WTC11 (cell line): Measurements from ENCODE around the gene SART3.

Source experiments
- CREM ChIP-seq: sonication (generic); formaldehyde crosslinking; IDR thresholded peaks from 2 replicates; pipeline ENCODE4 v1.8.1; 2022; ENCODE audit warnings: mild to moderate bottlenecking, missing genetic modification reagents, moderate library complexity
- FOXJ3 ChIP-seq: sonication (generic); formaldehyde crosslinking; IDR thresholded peaks from 2 replicates; pipeline ENCODE4 v1.9.0; 2021; ENCODE audit warnings: missing genetic modification reagents, mild to moderate bottlenecking, borderline replicate concordance
- IRF2 ChIP-seq: sonication (generic); formaldehyde crosslinking; IDR thresholded peaks from 2 replicates; pipeline ENCODE4 v1.8.0; 2022; ENCODE audit warnings: low read depth, missing genetic modification reagents, borderline replicate concordance
- JUN ChIP-seq: sonication (generic); formaldehyde crosslinking; IDR thresholded peaks from 2 replicates; pipeline ENCODE4 v1.8.0; 2023; ENCODE audit warnings: mild to moderate bottlenecking, missing genetic modification reagents
- NFATC4 ChIP-seq: fragments of 250-450 bp; sonication (Bioruptor Pico); IDR thresholded peaks from 2 replicates; pipeline ENCODE4 v1.9.0; 2021; ENCODE audit warnings: mild to moderate bottlenecking
- SP1 ChIP-seq: sonication (generic); formaldehyde crosslinking; conservative IDR thresholded peaks from 2 replicates; pipeline ENCODE4 v1.8.1; 2022; ENCODE audit warnings: missing genetic modification reagents
- ZNF416 ChIP-seq: fragments of 250-450 bp; sonication (Bioruptor Pico); IDR thresholded peaks from 2 replicates; pipeline ENCODE4 v1.9.0; 2021; ENCODE audit warnings: mild to moderate bottlenecking, inconsistent platforms
- TF ChIP-seq, protein P1 (sequence below): sonication (generic); formaldehyde crosslinking; conservative IDR thresholded peaks from 2 replicates; pipeline ENCODE4 v1.8.1; 2022; ENCODE audit warnings: mild to moderate bottlenecking, missing genetic modification reagents
- TF ChIP-seq, protein P2 (sequence below): fragments of 200-600 bp; IDR thresholded peaks from 2 replicates; pipeline ENCODE4 v1.8.0; 2022; ENCODE audit warnings: antibody characterized with exemption
- TF ChIP-seq, protein P3 (sequence below): sonication (generic); formaldehyde crosslinking; IDR thresholded peaks from 2 replicates; pipeline ENCODE4 v1.8.1; 2023; ENCODE audit warnings: mild to moderate bottlenecking, missing genetic modification reagents
- TF ChIP-seq, protein P4 (sequence below): sonication (generic); formaldehyde crosslinking; IDR thresholded peaks from 2 replicates; pipeline ENCODE4 v1.8.1; 2023; ENCODE audit warnings: mild to moderate bottlenecking, moderate library complexity, missing genetic modification reagents

DNA sequence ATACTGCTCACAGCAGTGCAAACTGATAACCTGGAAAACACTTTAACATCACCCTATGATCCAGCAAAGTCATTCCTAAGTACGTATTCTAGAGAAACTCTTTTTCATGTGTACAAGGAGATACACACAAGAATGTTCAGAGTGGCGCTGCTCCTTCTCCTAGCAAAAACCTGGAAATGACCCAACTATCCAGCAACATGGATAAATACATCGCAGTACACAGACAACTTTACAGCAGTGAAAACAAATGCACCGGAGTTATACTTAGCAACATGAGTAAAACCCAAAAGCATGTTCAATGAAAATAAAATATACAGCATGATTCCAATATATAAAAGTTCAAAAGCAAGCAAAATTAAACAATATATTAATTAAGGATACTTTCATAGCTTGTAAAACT, 18.7 kb downstream of the SART3 start:
- TF ChIP-seq, protein P1, sequence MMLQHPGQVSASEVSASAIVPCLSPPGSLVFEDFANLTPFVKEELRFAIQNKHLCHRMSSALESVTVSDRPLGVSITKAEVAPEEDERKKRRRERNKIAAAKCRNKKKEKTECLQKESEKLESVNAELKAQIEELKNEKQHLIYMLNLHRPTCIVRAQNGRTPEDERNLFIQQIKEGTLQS (CRISPR knock-in tag), result no peak
- TF ChIP-seq, protein P2, sequence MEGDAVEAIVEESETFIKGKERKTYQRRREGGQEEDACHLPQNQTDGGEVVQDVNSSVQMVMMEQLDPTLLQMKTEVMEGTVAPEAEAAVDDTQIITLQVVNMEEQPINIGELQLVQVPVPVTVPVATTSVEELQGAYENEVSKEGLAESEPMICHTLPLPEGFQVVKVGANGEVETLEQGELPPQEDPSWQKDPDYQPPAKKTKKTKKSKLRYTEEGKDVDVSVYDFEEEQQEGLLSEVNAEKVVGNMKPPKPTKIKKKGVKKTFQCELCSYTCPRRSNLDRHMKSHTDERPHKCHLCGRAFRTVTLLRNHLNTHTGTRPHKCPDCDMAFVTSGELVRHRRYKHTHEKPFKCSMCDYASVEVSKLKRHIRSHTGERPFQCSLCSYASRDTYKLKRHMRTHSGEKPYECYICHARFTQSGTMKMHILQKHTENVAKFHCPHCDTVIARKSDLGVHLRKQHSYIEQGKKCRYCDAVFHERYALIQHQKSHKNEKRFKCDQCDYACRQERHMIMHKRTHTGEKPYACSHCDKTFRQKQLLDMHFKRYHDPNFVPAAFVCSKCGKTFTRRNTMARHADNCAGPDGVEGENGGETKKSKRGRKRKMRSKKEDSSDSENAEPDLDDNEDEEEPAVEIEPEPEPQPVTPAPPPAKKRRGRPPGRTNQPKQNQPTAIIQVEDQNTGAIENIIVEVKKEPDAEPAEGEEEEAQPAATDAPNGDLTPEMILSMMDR, result no peak
- TF ChIP-seq, protein P3, sequence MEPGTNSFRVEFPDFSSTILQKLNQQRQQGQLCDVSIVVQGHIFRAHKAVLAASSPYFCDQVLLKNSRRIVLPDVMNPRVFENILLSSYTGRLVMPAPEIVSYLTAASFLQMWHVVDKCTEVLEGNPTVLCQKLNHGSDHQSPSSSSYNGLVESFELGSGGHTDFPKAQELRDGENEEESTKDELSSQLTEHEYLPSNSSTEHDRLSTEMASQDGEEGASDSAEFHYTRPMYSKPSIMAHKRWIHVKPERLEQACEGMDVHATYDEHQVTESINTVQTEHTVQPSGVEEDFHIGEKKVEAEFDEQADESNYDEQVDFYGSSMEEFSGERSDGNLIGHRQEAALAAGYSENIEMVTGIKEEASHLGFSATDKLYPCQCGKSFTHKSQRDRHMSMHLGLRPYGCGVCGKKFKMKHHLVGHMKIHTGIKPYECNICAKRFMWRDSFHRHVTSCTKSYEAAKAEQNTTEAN (CRISPR knock-in tag), result no peak
- TF ChIP-seq FOXJ3 (CRISPR knock-in tag) (no peak), CREM (CRISPR knock-in tag) (no peak), JUN (CRISPR knock-in tag) (no peak), ZNF416 (CRISPR knock-in tag) (no peak), IRF2 (CRISPR knock-in tag) (no peak), SP1 (CRISPR knock-in tag) (no peak), NFATC4 (CRISPR knock-in tag) (no peak)
- TF ChIP-seq, protein P4, sequence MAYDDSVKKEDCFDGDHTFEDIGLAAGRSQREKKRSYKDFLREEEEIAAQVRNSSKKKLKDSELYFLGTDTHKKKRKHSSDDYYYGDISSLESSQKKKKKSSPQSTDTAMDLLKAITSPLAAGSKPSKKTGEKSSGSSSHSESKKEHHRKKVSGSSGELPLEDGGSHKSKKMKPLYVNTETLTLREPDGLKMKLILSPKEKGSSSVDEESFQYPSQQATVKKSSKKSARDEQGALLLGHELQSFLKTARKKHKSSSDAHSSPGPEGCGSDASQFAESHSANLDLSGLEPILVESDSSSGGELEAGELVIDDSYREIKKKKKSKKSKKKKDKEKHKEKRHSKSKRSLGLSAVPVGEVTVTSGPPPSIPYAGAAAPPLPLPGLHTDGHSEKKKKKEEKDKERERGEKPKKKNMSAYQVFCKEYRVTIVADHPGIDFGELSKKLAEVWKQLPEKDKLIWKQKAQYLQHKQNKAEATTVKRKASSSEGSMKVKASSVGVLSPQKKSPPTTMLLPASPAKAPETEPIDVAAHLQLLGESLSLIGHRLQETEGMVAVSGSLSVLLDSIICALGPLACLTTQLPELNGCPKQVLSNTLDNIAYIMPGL (CRISPR knock-in tag), result no peak
